Posterior vena cava (tissue), 2 donors: Measurements from ENCODE around the gene COX6B2. TPM values are rescaled to one million over a fixed set of nuclear protein-coding genes. Genes with fewer than 3 reads are reported as not detected.

Experiments
- DNase-seq: peaks from one replicate; pipeline ENCODE4 v3.0.0-alpha.2; 2020; ENCODE audit warnings: low spot score
- intact Hi-C, 2 donors: fragments of 100-400 bp; cut with DNase I; formaldehyde crosslinking; loops; one replicate each; pipeline versions ENCODE4 v1.14.1 to v1.14.2; 2022 to 2023
- total RNA-seq, 2 donors: library from RNA; stranded (reverse); fragmentation: NEBNext Ultra II Directional; extraction: Animal tissue kit (Norgen Biotek cat#: 25700); gene quantifications; one replicate each; pipeline ENCODE4 v1.2.1, GENCODE V29; 2021
- donor health status: DM: yes; HTN: yes; CAD: no.
- donor health status: DM: yes; HTN: yes; CAD: no.

COX6B2 gene
- total RNA-seq, 2 donors from 2014 or later: 1.3 TPM; not detected in 1

DNA sequence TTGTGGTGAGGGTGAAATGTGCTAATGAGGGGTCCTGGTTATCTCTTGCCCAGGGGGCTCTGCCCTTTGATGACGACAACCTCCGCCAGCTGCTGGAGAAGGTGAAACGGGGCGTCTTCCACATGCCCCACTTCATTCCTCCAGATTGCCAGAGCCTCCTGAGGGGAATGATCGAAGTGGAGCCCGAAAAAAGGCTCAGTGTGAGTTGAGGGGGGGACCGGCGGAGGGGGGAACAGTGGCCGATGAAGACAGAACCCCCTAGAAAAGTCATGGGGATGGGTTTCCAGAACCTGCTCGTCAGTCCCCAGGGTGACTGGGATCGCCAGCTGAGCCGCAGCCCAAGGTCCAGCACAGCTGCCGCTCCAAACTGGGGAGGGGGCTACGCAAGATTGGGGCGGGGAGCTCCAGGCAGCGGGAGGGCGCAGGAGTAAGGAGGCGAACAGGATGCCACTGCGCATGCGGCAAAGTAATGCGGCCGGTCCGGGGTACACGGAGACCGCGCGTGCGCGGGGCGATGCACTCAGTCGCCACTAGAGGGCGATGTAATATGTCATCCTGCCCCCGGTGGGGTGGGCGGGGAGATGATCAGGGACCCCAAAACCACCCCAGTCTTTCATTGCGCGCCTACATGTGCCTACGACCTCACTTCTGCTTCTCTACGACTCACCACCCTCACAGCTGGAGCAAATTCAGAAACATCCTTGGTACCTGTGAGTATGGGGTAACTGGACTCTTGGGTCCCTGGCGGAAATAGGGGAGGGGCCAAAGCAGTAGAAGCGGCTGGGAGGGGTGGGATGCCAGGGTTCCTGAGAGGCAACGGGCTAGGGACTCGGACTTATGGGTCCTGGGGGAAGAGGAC lies 52.8 kb downstream of the COX6B2 start:
- DNase-seq: peak; percentile 96

DNA sequence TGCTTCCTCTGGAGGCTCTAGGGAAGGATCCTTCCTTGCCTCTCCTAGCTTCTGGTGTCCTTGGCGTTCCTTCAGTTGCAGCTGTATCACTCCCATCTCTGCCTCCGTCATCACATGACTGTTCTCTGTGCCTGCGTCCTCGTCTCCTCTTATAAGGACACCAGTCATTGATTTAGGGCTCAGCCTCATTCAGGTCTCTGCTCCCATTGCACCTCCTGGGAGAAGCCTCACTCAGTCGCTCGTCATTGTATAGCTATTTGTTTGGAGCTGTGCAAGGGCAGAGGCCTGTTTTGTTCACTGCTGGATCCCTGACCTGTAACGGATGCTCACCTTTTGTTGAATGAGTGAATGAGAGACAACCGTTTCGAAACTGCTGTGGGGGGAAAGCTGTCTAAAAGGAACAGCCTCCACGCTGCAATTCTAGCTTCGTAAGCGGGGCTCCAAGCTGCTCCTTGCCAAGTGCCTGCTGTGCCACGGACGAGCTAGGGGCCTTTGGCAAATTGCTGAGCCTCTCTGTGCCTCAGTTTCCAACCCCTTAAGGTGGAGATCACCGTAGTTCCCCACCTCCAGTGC lies 53.5 kb downstream of the COX6B2 start:
- intact Hi-C loops: loop anchor here in 1 of 2 donors (5.0 kb wide), 1 partner anchor 81 kb away; the partner anchor contains the start of gene TMEM238
- no peak for DNase-seq

More for the DNA sequence above, 52.8 kb downstream of the COX6B2 start:
- intact Hi-C loops: loop anchor here in 1 of 2 donors (5.0 kb wide), 1 partner anchor 81 kb away; the partner anchor contains the start of gene TMEM238

DNA sequence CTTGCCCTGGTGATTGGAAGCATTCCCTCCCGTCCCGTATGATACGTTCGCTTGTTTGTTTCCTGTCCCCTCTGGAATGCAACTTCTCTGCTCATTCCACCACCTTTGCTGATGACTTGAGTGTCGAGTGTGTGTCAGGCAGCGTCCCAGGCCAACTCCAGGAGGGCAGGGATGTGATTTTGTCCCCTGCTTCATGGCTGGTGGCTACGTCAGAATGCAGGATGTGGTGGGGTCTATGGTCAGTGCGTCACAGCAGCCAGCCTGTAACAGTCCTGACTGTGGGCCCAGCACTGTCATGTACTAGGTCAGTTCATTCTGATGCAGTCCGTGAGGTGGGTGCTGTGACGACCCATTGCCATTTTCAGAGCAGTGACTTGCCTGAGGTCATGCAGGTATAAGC lies 54.5 kb downstream of the COX6B2 start:
- intact Hi-C loops: loop anchor here in 1 of 2 donors (5.0 to 10.0 kb wide), 2 partner anchors 82 to 205 kb away; partner anchors contain the start of gene TMEM238
- DNase-seq: no peak

Other genes starting within 250 kb of the COX6B2 start
- gene PPP1R12C, start 237.1 kb downstream of the COX6B2 start, total RNA-seq: 100 to 1,000 TPM; 207 to 252 TPM
- gene TNNT1, start 205.5 kb downstream of the COX6B2 start, total RNA-seq: not detected
- not detected for gene TNNI3, start 197.0 kb downstream of the COX6B2 start, total RNA-seq
- not detected for gene DNAAF3, start 188.1 kb downstream of the COX6B2 start, total RNA-seq
- not detected for gene SYT5, start 174.4 kb downstream of the COX6B2 start, total RNA-seq
- gene PTPRH, start 145.2 kb downstream of the COX6B2 start, total RNA-seq: 1 to 10 TPM in 1 of 2 donors, under 1 TPM in 1; 0.81 to 1.6 TPM
- 1 to 10 TPM; 1.6 to 1.7 TPM for gene TMEM86B, start 126.0 kb downstream of the COX6B2 start, total RNA-seq
- gene PPP6R1, start 95.7 kb downstream of the COX6B2 start, total RNA-seq: 10 to 100 TPM; 40.6 to 46.0 TPM
- 10 to 100 TPM; 19.8 to 20.1 TPM for gene HSPBP1, start 74.6 kb downstream of the COX6B2 start, total RNA-seq
- 1 to 10 TPM; 7.2 to 9.2 TPM for gene BRSK1, start 70.7 kb downstream of the COX6B2 start, total RNA-seq
- 1 to 10 TPM; 1.9 to 5.4 TPM for gene TMEM150B, start 29.4 kb downstream of the COX6B2 start, total RNA-seq
- 1 to 10 TPM; 3.9 to 6.3 TPM for gene KMT5C, start 14.8 kb downstream of the COX6B2 start, total RNA-seq
- not detected for gene GARIN5B, start 8.5 kb upstream of the COX6B2 start, total RNA-seq
- gene IL11, start 15.7 kb upstream of the COX6B2 start, total RNA-seq: not detected
- not detected for gene TMEM190, start 22.1 kb upstream of the COX6B2 start, total RNA-seq
- gene TMEM238, start 29.6 kb upstream of the COX6B2 start, total RNA-seq: under 1 TPM; 0.69 to 0.90 TPM
- 1,000 to 10,000 TPM in 1 of 2 donors, 100 to 1,000 TPM in 1; 882 to 1,056 TPM for gene RPL28, start 31.2 kb upstream of the COX6B2 start, total RNA-seq
- gene UBE2S, start 53.1 kb upstream of the COX6B2 start, total RNA-seq: 10 to 100 TPM; 17.6 to 23.3 TPM
- not detected for gene SHISA7, start 88.6 kb upstream of the COX6B2 start, total RNA-seq
- 10 to 100 TPM; 23.1 to 25.1 TPM for gene ISOC2, start 106.9 kb upstream of the COX6B2 start, total RNA-seq
- not detected for gene C19orf85, start 110.0 kb upstream of the COX6B2 start, total RNA-seq
- gene ZNF628, start 121.9 kb upstream of the COX6B2 start, total RNA-seq: 1 to 10 TPM; 5.7 to 7.9 TPM
- gene NAT14, start 130.5 kb upstream of the COX6B2 start, total RNA-seq: 10 to 100 TPM; 15.8 to 16.3 TPM
- gene SSC5D, start 133.7 kb upstream of the COX6B2 start, total RNA-seq: 10 to 100 TPM; 32.4 to 40.6 TPM
- gene SBK2, start 182.4 kb upstream of the COX6B2 start, total RNA-seq: not detected
- gene SBK3, start 190.8 kb upstream of the COX6B2 start, total RNA-seq: not detected
- gene ZNF579, start 226.1 kb upstream of the COX6B2 start, total RNA-seq: 1 to 10 TPM; 7.4 to 7.6 TPM
- gene FIZ1, start 244.8 kb upstream of the COX6B2 start, total RNA-seq: 1 to 10 TPM; 7.8 to 9.7 TPM
- 10 to 100 TPM; 10.6 to 11.1 TPM for gene ZNF524, start 245.6 kb upstream of the COX6B2 start, total RNA-seq